Caco-2 (cell line): ENCODE measurements around the gene LSM14A. TPM values are rescaled to one million over a fixed set of nuclear protein-coding genes. Genes with fewer than 3 reads are reported as not detected.

ENCODE experiments used
- BruUV-seq: library from RNA; stranded (reverse); fragments of 400-500 nt; replicated peaks from 2 replicates; lab custom pipeline; 2021; lab: Mats Ljungman, UMichigan
- CTCF ChIA-PET: fragments of 300-600 bp; sonication (Branson Sonifier 250); formaldehyde crosslinking; loops from one replicate; lab custom pipeline; 2022; ENCODE audit warnings: antibody characterized with exemption; lab: Charles Lee
- POLR2A ChIA-PET: fragments of 300-600 bp; sonication (Branson Sonifier 250); formaldehyde crosslinking; loops from one replicate; lab custom pipeline; 2022; ENCODE audit warnings: antibody characterized with exemption; lab: Charles Lee
- DNase-seq, 2 experiments: peaks; one replicate each; pipeline versions ENCODE4 v3.0.0 to v3.0.0-alpha.2; 2020 to 2022
- H3K27me3 ChIP-seq: replicated peaks from 2 replicates; pipeline ENCODE4 v1.6.0; 2011; ENCODE audit warnings: low read length; ENCODE audit not compliant: control insufficient read depth, insufficient read depth
- H3K36me3 ChIP-seq: 2 replicates; pipeline ENCODE4 v1.5.1; 2011; ENCODE audit warnings: low read length; ENCODE audit not compliant: control insufficient read depth, insufficient read depth
- H3K4me1 ChIP-seq: fragments of 250-450 bp; sonication (Bioruptor Pico); 2 replicates; pipeline ENCODE4 v1.5.1; 2020; ENCODE audit warnings: mild to moderate bottlenecking
- H3K4me3 ChIP-seq: 2 replicates; pipeline ENCODE4 v1.5.1; 2011; ENCODE audit warnings: low read depth, mild to moderate bottlenecking, control low read depth, low read length
- H3K9me3 ChIP-seq: fragments of 250-450 bp; sonication (Bioruptor Pico); 2 replicates; pipeline ENCODE4 v1.5.1; 2020; ENCODE audit warnings: mild to moderate bottlenecking, moderate library complexity
- H3K27ac Mint-ChIP-seq: one replicate; pipeline ENCODE4 v1.8.0; 2022; ENCODE audit warnings: mixed read lengths; ENCODE audit not compliant: unreplicated experiment
- H3K27me3 Mint-ChIP-seq: one replicate; pipeline ENCODE4 v1.8.0; 2022; ENCODE audit warnings: mixed read lengths; ENCODE audit not compliant: insufficient read depth, unreplicated experiment
- H3K36me3 Mint-ChIP-seq: one replicate; pipeline ENCODE4 v1.8.0; 2022; ENCODE audit warnings: mild to moderate bottlenecking, mixed read lengths; ENCODE audit not compliant: insufficient read depth, unreplicated experiment
- H3K4me1 Mint-ChIP-seq: one replicate; pipeline ENCODE4 v1.8.0; 2022; ENCODE audit warnings: low read depth, mixed read lengths; ENCODE audit not compliant: unreplicated experiment
- H3K4me3 Mint-ChIP-seq: one replicate; pipeline ENCODE4 v1.8.0; 2022; ENCODE audit warnings: mild to moderate bottlenecking, moderate library complexity, mixed read lengths; ENCODE audit not compliant: unreplicated experiment
- H3K9me3 Mint-ChIP-seq: one replicate; pipeline ENCODE4 v1.8.0; 2022; ENCODE audit warnings: mixed read lengths; ENCODE audit not compliant: unreplicated experiment
- intact Hi-C: fragments of 100-400 bp; cut with micrococcal nuclease; formaldehyde crosslinking; loops from one replicate; pipeline ENCODE4 v1.10.0; 2022; ENCODE audit not compliant: unreplicated experiment
- total RNA-seq: library from RNA; stranded (reverse); gene quantifications from 2 replicates; pipeline ENCODE4 v1.2.3, GENCODE V29; 2022
- TF ChIP-seq, protein P1 (sequence below), 2 experiments: fragments of 200-600 bp in 1 of 2; IDR thresholded peaks; 1 replicate in 1 of 2; 2 replicates in 1 of 2; pipeline versions ENCODE4 v1.5.1 to v1.8.0; 2011 to 2022; ENCODE audit warnings: antibody characterized with exemption in 1 of 2, control low read depth in 1 of 2, inconsistent platforms in 1 of 2, low read depth in 1 of 2, low read length in 1 of 2, mild to moderate bottlenecking in 1 of 2, moderate library complexity in 1 of 2; ENCODE audit not compliant: insufficient read depth in 1 of 2, severe bottlenecking in 1 of 2, unreplicated experiment in 1 of 2

The LSM14A gene
- total RNA-seq, 1 experiment from 2014 or later = 233 TPM

DNA sequence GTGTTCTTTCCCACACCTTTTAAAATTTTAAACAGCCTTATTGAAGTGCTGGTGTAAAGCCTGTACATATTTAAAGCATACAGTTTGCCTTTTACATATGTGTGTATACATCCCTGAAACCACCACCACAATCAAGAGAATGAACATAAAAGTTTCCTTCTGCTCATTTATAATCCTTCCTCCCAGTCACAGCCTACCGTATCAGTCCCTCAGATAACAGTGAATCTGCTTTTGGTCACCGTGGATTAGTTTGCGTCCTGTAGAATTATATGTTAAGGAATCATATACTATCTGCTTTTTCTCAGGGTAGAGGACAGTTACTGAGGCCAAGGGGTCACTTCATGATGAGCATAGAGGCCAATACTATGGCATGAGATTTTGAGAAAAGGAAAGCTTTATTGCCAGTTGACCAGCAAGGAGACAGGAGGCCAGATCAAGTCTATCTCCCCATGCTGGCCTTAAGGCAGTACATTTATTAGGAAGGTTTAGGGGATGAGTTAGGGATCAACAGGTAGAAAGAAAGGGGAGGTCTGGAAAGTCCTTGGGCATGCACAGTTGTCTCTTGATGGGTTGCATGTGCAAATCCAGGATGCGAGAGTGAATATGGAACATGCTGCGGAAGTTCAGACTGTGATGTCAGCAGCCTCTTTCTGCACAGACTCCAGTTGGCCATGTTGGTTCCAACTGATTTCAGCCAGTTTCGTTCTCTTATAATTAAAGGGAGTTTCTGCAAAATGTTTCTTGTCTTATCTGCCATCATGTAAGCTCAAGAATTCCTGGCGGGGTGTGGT lies 36.3 kb upstream of the LSM14A start:
- no peaks in the 10 kb centered on the region for H3K27me3 Mint-ChIP-seq
- peaks cover 7% of the 10 kb centered on the region for H3K36me3 Mint-ChIP-seq
- TF ChIP-seq, protein P1, sequence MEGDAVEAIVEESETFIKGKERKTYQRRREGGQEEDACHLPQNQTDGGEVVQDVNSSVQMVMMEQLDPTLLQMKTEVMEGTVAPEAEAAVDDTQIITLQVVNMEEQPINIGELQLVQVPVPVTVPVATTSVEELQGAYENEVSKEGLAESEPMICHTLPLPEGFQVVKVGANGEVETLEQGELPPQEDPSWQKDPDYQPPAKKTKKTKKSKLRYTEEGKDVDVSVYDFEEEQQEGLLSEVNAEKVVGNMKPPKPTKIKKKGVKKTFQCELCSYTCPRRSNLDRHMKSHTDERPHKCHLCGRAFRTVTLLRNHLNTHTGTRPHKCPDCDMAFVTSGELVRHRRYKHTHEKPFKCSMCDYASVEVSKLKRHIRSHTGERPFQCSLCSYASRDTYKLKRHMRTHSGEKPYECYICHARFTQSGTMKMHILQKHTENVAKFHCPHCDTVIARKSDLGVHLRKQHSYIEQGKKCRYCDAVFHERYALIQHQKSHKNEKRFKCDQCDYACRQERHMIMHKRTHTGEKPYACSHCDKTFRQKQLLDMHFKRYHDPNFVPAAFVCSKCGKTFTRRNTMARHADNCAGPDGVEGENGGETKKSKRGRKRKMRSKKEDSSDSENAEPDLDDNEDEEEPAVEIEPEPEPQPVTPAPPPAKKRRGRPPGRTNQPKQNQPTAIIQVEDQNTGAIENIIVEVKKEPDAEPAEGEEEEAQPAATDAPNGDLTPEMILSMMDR (IDR thresholded peaks at IDR 0.05; ENCODE audit: insufficient read depth in 1 of 2, low read depth in 1 of 2, low read length in 1 of 2, severe bottlenecking in 1 of 2, unreplicated experiment in 1 of 2) = no peak
- no peak overlapping the region for H3K4me3 Mint-ChIP-seq
- BruUV-seq = no TSS peak
- no peak for DNase-seq
- Histone ChIP-seq H3K4me3 (no peak overlapping the region), H3K9me3 (no peaks in the 10 kb centered on the region), H3K36me3 (no peaks in the 10 kb centered on the region), H3K4me1 (0 out of 2 replicates have a peak, but pooled peaks cover 4% of the 10 kb centered on the region), H3K27me3 (no peaks in the 10 kb centered on the region)
- H3K9me3 Mint-ChIP-seq = no peaks in the 10 kb centered on the region
- H3K4me1 Mint-ChIP-seq = peaks cover 4% of the 10 kb centered on the region
- no peak overlapping the region for H3K27ac Mint-ChIP-seq
- ChIA-PET POLR2A (no interaction called here), CTCF (interaction anchor here (0.8 kb wide), 1 partner anchor 358 kb away, joined by 4 read pairs; no protein-coding TSS in a partner anchor)
- intact Hi-C loops = no loop called here

DNA sequence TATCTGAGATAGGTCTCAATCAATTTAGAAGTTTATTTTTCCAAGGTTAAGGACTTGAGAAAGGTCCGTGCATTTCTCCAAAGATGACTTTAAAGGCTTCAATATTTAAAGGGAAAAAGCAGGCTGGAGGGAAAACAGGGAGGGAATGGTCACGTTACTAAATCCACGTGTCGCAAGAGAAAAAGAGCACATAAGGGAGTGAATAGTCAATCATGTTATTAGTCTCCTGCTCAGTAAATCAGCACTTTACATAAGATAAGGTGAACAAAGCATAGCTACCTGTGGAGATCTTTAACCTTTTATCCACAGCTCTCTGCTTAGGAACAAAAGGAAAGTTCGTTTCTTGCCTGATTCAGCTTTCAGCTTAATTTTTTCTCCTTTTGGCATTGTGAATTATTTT lies 31.3 kb upstream of the LSM14A start:
- ChIA-PET POLR2A (interaction anchor here (0.6 kb wide), 1 partner anchor 273 kb away, joined by 3 read pairs; no protein-coding TSS in a partner anchor), CTCF (no interaction called here)
- no peaks in the 10 kb centered on the region for H3K27me3 Mint-ChIP-seq
- DNase-seq = no peak
- no peak overlapping the region for H3K27ac Mint-ChIP-seq
- BruUV-seq = no TSS peak
- H3K9me3 Mint-ChIP-seq = no peaks in the 10 kb centered on the region
- H3K4me3 ChIP-seq = no peak overlapping the region
- no peaks in the 10 kb centered on the region for H3K36me3 Mint-ChIP-seq
- TF ChIP-seq, protein P1 (IDR thresholded peaks at IDR 0.05; ENCODE audit: insufficient read depth in 1 of 2, low read depth in 1 of 2, low read length in 1 of 2, severe bottlenecking in 1 of 2, unreplicated experiment in 1 of 2) = no peak
- no peaks in the 10 kb centered on the region; the same call in 1 of the 2 replicates for H3K4me1 ChIP-seq
- intact Hi-C loops = no loop called here
- no peaks in the 10 kb centered on the region for H3K27me3 ChIP-seq
- H3K9me3 ChIP-seq = no peaks in the 10 kb centered on the region
- H3K36me3 ChIP-seq = no peaks in the 10 kb centered on the region
- no peak overlapping the region for H3K4me3 Mint-ChIP-seq
- peaks cover 6% of the 10 kb centered on the region for H3K4me1 Mint-ChIP-seq

DNA sequence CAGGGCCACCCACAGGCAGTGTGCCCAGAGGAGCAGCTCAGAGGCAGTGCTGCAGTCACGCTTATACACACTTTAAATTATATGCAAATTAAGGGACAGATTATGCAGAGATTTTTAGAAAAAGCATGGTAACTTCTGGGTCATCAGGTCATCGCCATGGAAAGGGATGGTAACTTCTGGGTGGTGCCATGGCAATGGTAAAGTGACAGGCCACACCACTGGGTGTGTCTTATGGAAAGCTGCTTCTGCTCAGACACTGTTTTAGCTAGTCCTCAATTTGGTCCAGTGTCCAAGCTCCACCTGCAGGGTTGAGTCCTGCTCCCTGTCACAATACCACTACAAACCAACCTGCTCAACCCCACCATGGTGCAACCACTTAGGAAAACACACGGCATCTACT lies 29.9 kb upstream of the LSM14A start:
- Histone ChIP-seq H3K27me3 (no peaks in the 10 kb centered on the region), H3K9me3 (no peaks in the 10 kb centered on the region), H3K4me3 (no peak overlapping the region), H3K36me3 (no peaks in the 10 kb centered on the region), H3K4me1 (no peaks in the 10 kb centered on the region; the same call in 1 of the 2 replicates)
- H3K9me3 Mint-ChIP-seq = no peaks in the 10 kb centered on the region
- no peak for DNase-seq
- intact Hi-C loops = no loop called here
- no peaks in the 10 kb centered on the region for H3K27me3 Mint-ChIP-seq
- no peaks in the 10 kb centered on the region for H3K36me3 Mint-ChIP-seq
- ChIA-PET POLR2A (no interaction called here), CTCF (no interaction called here)
- H3K4me3 Mint-ChIP-seq = no peak overlapping the region
- H3K4me1 Mint-ChIP-seq = peaks cover 6% of the 10 kb centered on the region
- TF ChIP-seq, protein P1 (IDR thresholded peaks at IDR 0.05; ENCODE audit: insufficient read depth in 1 of 2, low read depth in 1 of 2, low read length in 1 of 2, severe bottlenecking in 1 of 2, unreplicated experiment in 1 of 2) = no peak
- no TSS peak for BruUV-seq
- no peak overlapping the region for H3K27ac Mint-ChIP-seq
